Activated CD8-positive, alpha-beta memory T cell treated with anti-CD3 and anti-CD28 coated beads for 1 hour (primary cell): Measurements from ENCODE around the gene SLC2A13.
"Not testable (repeated sequence)": the region's sequence is repeated elsewhere in the genome, so short reads cannot be mapped to it uniquely, and the experiment has no call there.

Source experiments
- DNase-seq, 2 donors: peaks; one replicate each; pipeline ENCODE4 v3.0.0-alpha.2; 2020; ENCODE audit warnings: low read depth in 1 of 2; ENCODE audit errors: extremely low read depth in 1 of 2

The SLC2A13 gene

GRCh38 chr12:40106202-40106533, 287 bp upstream of the SLC2A13 start:
- DNase-seq, result no peak

GRCh38 chr12:40105265-40105514, 691 bp downstream of the SLC2A13 start:
- no peak for DNase-seq

- DNase-seq, result no peak
Measured at GRCh38 chr12:40104461-40105264, 1.2 kb downstream of the SLC2A13 start.

GRCh38 chr12:40103043-40103442, 2.8 kb downstream of the SLC2A13 start:
- DNase-seq, result no peak

- no peak for DNase-seq
Measured at GRCh38 chr12:40101747-40102146, 4.1 kb downstream of the SLC2A13 start.

- no peak for DNase-seq
Measured at GRCh38 chr12:40099423-40099853, 6.4 kb downstream of the SLC2A13 start.

- DNase-seq, result no peak
Measured at GRCh38 chr12:40098406-40099145, 7.3 kb downstream of the SLC2A13 start.

- DNase-seq, result no peak
Measured at GRCh38 chr12:40093512-40093911, 12.4 kb downstream of the SLC2A13 start.

GRCh38 chr12:40086471-40086870, 19.4 kb downstream of the SLC2A13 start:
- DNase-seq, result no peak

- no peak for DNase-seq
Measured at GRCh38 chr12:40078266-40078665, 27.6 kb downstream of the SLC2A13 start.

GRCh38 chr12:40075458-40075857, 30.4 kb downstream of the SLC2A13 start:
- no peak for DNase-seq

- no peak for DNase-seq
Measured at GRCh38 chr12:40068416-40068815, 37.5 kb downstream of the SLC2A13 start.

GRCh38 chr12:40065636-40066035, 40.2 kb downstream of the SLC2A13 start:
- DNase-seq, result no peak

- DNase-seq, result no peak
Measured at GRCh38 chr12:40063414-40063813, 42.5 kb downstream of the SLC2A13 start.

- DNase-seq, result no peak
Measured at GRCh38 chr12:40058721-40059190, 47.1 kb downstream of the SLC2A13 start.

GRCh38 chr12:40056373-40056772, 49.5 kb downstream of the SLC2A13 start:
- no peak for DNase-seq

- no peak for DNase-seq
Measured at GRCh38 chr12:40055776-40056175, 50.1 kb downstream of the SLC2A13 start.

GRCh38 chr12:40055228-40055579, 50.7 kb downstream of the SLC2A13 start:
- no peak for DNase-seq

- DNase-seq, result no peak
Measured at GRCh38 chr12:40054555-40055227, 51.2 kb downstream of the SLC2A13 start.

GRCh38 chr12:40049268-40049667, 56.6 kb downstream of the SLC2A13 start:
- DNase-seq, result no peak

GRCh38 chr12:40047002-40047401, 58.9 kb downstream of the SLC2A13 start:
- not testable (repeated sequence) for DNase-seq

- DNase-seq, result no peak
Measured at GRCh38 chr12:40045656-40046055, 60.2 kb downstream of the SLC2A13 start.
